Stimulated activated CD8-positive, alpha-beta memory T cell treated with anti-CD3 and anti-CD28 coated beads, Interleukin-12 subunit alpha, Interleukin-12 subunit beta, amount 100 ng/mL, for 24 hours (primary cell): ENCODE measurements around the gene CAMKMT.

Experiments
- DNase-seq: peaks from one replicate; pipeline ENCODE4 v3.0.0-alpha.2; 2020; ENCODE audit errors: extremely low read depth

The CAMKMT gene

GRCh38 chr2:44596537-44597320 lies 235.0 kb downstream of the CAMKMT start:
- DNase-seq = no peak

GRCh38 chr2:44598330-44599119 lies 236.8 kb downstream of the CAMKMT start:
- no peak for DNase-seq

- DNase-seq = no peak
Observed at GRCh38 chr2:44599130-44599529, 237.4 kb downstream of the CAMKMT start.

- DNase-seq = no peak
Observed at GRCh38 chr2:44602446-44602845, 240.7 kb downstream of the CAMKMT start.

- no peak for DNase-seq
Observed at GRCh38 chr2:44605511-44605910, 243.8 kb downstream of the CAMKMT start.

- DNase-seq = no peak
Observed at GRCh38 chr2:44612276-44612675, 250.5 kb downstream of the CAMKMT start.

- no peak for DNase-seq
Observed at GRCh38 chr2:44614940-44615339, 253.2 kb downstream of the CAMKMT start.

- DNase-seq = no peak
Observed at GRCh38 chr2:44615950-44616518, 254.3 kb downstream of the CAMKMT start.

GRCh38 chr2:44616667-44617155 lies 255.0 kb downstream of the CAMKMT start:
- DNase-seq = no peak

GRCh38 chr2:44618251-44619023 lies 256.7 kb downstream of the CAMKMT start:
- no peak for DNase-seq

GRCh38 chr2:44620189-44620990 lies 258.6 kb downstream of the CAMKMT start:
- DNase-seq = no peak

- no peak for DNase-seq
Observed at GRCh38 chr2:44623622-44624351, 262.0 kb downstream of the CAMKMT start.

- no peak for DNase-seq
Observed at GRCh38 chr2:44628297-44628696, 266.6 kb downstream of the CAMKMT start.

- no peak for DNase-seq
Observed at GRCh38 chr2:44632931-44633689, 271.4 kb downstream of the CAMKMT start.

GRCh38 chr2:44635725-44636124 lies 274.0 kb downstream of the CAMKMT start:
- no peak for DNase-seq

- DNase-seq = no peak
Observed at GRCh38 chr2:44638649-44639048, 276.9 kb downstream of the CAMKMT start.

- no peak for DNase-seq
Observed at GRCh38 chr2:44639399-44639798, 277.7 kb downstream of the CAMKMT start.

- DNase-seq = no peak
Observed at GRCh38 chr2:44642123-44642857, 280.5 kb downstream of the CAMKMT start.

- no peak for DNase-seq
Observed at GRCh38 chr2:44645937-44646336, 284.2 kb downstream of the CAMKMT start.
